Prostate gland (tissue), 2 donors: ENCODE data around the gene POLD1.

Experiments used
- POLR2AphosphoS5 ChIP-seq: sonication (generic); formaldehyde crosslinking; IDR thresholded peaks from one replicate; pipeline ENCODE4 v1.6.1; 2017; ENCODE audit warnings: antibody characterized with exemption
- TF ChIP-seq, protein P1 (sequence below), 4 experiments: fragments of 200-600 bp in 2 of 4; fragments of 450-650 bp in 2 of 4; sonication (generic) in 2 of 4; IDR thresholded peaks; 1 replicate in 3 of 4; 2 replicates in 1 of 4; pipeline ENCODE4 v1.5.1; 2016 to 2019; ENCODE audit warnings: antibody characterized with exemption in 4 of 4, mild to moderate bottlenecking in 2 of 4, moderate library complexity in 2 of 4

DNA sequence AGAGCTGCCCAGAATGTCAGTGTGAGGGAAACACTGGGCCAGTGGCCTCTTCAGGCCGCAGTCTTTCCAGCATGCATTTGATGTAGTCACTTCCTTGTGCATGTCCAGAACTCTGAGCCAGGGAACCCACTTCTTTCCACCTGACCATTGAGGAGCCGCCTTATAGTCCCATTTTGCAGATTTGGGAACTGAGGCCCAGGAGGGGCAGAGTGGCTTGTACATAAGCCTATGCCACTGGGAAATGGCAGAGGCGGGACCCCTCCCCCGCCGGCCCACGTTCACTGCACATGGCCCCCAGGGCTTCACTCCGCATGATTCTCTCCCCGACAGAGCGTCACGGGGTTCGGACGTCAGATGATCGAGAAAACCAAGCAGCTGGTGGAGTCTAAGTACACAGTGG, 28.9 kb downstream of the POLD1 start:
- TF ChIP-seq, protein P1, sequence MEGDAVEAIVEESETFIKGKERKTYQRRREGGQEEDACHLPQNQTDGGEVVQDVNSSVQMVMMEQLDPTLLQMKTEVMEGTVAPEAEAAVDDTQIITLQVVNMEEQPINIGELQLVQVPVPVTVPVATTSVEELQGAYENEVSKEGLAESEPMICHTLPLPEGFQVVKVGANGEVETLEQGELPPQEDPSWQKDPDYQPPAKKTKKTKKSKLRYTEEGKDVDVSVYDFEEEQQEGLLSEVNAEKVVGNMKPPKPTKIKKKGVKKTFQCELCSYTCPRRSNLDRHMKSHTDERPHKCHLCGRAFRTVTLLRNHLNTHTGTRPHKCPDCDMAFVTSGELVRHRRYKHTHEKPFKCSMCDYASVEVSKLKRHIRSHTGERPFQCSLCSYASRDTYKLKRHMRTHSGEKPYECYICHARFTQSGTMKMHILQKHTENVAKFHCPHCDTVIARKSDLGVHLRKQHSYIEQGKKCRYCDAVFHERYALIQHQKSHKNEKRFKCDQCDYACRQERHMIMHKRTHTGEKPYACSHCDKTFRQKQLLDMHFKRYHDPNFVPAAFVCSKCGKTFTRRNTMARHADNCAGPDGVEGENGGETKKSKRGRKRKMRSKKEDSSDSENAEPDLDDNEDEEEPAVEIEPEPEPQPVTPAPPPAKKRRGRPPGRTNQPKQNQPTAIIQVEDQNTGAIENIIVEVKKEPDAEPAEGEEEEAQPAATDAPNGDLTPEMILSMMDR (IDR thresholded peaks at IDR 0.05), result no peak
- TF ChIP-seq POLR2AphosphoS5, result no peak
